ENCODE measurements around the gene ZNF442.
"Not testable (repeated sequence)": the region's sequence is repeated elsewhere in the genome, so short reads cannot be mapped to it uniquely, and the experiment has no call there.

Gene ZNF442

DNA sequence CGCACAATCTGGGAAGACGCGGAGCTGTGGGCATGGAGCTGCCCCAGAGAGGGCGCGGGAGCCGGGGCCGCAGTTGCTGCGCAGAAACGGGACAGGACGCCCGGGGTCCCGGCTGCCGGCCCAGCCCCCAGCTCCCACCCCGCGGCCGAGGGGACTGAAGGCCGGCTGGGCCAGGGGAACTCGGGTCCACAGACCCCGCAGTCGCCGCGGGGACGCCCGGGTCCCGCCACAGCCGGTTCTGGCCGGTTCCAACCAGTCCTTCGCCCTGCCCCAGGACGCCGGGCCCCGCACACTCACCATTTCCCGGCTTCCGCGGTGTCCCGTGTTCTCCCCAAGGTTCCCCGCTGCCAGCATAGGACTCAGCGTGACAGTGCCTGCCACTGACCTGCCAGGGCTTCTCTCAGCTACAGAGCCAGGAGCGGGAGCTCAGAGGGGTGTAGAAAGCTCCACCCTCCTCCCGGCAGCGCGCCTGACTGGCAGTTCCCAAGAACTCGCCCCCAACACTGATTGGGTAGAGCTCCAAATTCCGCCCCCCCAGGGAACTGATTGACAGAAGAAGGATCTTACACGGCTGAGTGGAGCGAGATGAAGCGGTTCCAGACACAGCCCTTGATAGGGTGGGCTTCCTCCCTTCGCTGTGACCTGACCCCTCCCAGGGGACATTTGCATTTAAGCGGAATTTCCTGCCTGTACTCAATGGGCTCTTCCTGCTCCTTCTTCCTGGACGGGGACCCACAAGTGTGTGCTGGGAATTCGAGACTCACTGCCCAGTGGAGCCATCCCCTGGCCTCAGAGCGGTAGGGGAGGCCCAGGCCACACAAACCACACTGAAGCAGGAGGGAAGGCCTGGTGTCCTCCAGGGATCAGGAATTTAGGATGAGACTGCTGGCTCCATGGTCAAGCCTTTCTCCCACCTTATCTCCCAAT, at the start of gene ZNF442:
ZNF442 (minus strand) TSS at position 448 of the 927 bp plus-strand sequence. CDS start 2,052 bp downstream, outside the sequence.
- peak; percentile 92 for DNase-seq

DNA sequence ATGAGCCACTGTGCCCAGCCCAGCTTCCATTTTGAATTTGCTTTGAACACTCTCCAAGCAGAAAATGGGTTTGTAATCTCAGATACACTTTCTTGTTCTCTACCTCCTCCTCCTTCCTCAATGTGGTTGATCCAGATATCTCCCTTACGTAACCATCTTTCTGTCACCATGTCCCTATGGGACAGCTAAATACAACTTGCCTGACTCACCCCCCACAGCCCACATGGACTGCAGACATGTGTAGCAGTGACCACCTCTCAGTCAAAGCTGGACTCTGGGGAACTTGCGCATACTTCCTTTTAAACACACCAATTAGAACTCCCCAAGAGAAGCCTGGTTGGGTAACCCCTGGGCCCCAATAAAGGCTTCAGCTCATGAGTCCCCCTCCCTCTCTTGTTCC, 46.4 kb upstream of the ZNF442 start:
- DNase-seq = no peak

DNA sequence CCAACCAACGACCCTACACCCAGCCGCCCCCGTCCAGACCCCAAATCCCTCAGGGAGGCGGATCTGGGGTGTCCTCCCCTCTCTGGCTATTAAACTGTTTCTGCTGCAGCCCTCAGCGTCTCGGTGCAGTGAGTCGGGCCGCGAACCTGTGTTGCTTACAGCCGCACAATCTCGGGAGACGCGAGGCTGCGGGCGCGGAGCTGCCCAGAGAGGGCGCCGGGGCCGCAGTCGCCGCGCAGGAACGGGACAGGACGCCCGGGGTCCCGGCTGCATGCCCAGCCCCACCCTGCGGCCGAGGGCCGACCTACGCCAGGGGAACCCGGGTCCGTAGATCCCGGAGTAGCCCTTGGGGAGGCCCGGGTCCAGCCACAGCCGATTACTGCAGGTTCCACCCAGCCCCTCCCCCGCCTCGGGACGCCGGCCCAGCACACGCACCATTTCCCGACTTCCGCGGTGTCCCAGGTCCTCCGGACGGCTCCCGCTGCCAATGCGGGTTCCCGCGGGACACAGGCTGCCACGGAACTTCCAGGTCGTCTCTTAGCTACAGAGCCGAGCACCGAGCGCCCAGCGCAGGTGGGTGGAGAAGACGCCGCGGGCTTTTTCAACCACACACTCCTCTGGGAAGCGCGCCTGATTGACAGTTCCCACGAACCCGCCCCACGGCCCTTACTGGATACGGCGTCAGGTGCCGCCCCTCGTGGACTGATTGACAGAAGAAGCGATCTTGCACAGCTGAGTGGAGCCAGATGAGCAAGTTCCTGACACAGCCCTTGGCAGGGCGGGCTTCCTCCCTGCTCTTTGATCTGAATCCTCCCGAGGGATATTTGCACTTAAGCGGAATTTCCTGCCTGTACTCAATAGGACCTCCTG, 35.4 kb upstream of the ZNF442 start, which contains the start of gene ZNF799:
ZNF799 (minus strand) TSS at position 639 of the 870 bp plus-strand sequence; CDS start at position 438, 201 bp downstream.
- peak; percentile 95 for DNase-seq

DNA sequence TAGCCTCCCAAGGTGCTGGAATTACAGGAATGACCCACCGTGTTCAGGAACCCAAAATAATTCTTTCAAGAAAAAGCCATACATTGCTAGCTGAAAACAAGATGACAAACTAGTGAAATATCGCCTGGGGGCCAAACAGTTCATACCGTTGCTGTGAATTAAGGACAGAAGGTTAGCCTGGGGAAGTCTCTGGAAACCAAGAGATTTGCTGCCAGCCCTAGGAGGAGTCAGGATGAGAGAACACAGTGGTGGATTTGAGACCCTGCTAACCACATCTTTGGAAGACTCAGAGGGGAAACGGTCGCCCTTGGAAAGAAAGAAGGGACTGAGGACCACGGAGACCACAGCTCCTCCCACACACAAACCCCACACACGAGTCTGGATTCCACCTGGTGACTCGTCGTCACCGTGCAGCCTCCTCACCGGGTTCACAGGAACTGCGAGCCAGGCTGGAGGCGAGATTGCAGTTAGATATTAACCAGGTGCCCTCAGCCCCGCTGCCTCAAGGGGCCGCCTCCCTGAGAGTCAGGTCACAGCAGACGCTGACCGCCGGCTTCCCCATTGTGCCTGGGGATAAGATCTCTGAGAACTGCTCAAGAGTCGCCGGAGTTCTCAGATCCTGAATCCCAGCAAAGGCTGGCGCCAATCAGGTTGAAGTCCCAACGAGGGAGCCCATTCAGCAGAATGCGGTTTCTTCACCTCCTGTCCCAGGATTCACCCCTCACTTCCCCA, 34.6 kb upstream of the ZNF442 start:
- not testable (repeated sequence) for DNase-seq

DNA sequence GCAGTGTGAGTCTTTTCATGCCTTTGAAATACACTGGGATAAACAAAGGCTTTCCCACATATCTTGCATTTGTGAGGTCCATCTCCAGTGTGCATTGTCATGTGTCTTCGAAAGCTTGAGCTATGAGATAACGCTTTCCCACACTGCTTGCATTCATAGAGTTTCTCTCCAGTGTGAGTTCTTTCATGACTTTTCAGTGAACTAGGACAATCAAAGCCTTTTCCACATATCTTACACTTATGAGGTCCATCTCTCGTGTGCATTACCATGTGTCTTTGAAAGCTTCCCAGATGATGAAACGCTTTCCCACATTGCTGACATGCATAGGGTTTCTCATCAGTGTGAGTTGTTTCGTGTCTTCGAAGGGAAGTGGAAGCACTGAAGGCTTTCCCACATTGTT, 25.7 kb upstream of the ZNF442 start:
- DNase-seq = not testable (repeated sequence)

DNA sequence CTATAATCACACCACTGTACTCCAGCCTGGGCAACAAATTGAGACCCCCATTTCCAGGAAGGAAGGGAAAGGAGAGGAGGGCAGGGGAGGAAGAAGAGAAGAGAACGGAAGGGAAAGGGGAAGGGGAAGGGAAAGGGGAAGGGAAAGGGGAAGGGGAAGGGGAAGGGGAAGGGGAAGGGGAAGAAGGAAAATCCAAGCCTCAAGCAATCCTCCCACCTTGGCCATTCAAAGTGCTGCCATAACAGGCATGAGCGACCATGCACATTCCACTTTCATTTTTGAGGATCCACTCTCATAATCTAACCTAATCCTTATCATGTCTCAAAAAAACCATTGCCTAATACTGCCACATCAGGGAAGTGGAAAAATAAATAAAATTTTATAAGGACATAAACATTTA, 20.9 kb upstream of the ZNF442 start:
- not testable (repeated sequence) for DNase-seq

DNA sequence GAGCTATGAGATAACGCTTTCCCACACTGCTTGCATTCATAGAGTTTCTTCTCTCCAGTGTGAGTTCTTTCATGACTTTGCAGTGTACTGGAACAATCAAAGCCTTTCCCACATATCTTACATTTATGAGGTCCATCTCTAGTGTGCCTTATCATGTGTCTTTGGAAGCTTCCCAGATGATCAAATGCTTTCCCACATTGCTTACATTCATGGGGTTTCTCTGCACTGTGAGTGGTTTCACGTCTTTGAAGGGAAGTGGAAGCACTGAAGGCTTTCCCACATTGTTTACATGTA, 14.9 kb upstream of the ZNF442 start:
- DNase-seq = no peak

DNA sequence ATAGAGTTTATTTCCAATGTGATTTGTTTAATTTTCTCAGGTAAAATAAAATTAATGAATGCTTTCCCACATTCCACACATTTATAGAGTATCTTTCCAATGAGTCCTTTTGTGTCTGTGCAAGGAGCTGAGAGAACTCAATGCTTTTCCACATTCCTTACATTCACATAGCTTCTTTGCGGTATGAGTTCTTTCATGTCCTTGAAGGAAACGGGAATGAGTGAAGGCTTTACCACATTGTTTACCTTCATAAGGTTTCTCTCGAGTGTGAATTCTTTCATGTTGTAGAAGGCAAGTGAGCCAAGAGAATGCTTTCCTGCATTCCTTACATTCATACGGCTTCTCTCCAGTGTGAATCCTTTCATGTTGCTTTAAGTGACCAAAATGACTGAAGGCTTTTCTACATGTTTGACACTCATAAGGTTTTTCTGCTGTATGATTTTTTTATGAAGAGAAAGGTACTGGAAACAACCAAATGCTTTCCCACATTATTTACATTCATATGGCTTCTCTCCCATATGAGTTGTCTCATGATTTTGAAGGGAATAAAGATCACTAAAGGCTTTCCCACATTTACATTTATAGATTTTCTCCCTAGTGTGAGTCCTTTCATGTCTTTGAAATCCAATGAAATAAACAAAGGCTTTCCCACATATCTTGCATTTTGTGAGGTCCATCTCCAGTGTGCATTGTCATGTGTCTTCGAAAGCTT, 14.4 kb upstream of the ZNF442 start:
- DNase-seq = no peak

DNA sequence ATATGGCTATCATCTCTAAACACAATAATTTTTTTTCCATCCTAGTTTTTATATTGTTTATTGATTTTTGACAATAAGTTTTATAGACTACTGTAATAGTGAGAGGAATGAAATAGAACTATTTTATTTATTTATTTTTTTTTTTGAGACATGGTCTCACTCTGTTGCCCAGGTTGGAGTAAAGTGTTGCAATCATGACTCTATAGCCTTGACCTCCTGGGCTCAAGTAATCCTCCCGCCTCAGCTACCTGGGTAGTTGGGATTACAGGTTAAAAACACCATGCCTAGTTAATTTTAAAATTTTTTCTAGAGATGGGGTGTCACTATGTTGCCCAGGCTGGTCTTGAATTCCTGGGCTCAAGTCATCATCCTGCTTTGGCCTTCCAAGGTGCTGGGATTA, 8.5 kb upstream of the ZNF442 start:
- DNase-seq = no peak

DNA sequence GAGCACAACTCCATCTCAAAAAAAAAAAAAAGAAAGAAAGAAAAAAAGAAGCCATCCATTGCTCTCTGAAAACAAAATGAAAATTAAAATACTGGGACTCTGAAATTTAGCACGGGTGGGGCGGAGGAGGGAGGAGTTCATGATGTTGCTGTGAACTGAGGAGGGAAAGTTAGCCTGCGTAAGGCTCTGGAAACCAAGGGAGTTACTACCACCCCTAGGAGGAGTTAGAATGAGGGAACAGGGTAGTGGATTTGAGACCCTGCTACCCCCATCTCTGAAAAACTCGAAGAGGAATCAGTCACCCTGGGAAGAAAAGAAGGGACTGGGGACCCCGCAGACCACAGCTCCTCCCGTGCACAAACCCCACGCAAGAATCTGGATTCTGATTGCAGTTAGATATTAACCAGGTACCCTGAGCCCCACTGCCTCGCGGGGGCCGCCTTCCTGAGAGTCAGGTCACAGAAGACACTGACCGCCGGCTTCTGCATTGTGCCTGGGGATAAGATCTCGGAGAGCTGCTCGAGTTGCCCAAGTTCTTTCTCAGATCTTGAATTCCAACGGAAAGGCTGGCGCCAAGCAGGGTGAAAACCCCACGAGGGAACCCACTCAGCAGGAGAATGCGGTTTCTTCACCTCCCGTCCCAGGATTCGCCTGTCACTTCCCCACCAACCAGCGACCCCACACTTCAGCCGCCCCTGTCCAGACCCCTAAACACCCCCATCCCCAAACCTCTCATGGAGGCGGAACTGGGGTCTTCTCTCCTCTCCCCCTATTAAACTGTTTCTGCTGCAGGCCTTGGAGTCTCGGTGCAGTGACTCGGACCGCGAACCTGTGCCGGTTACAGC, 870 bp downstream of the ZNF442 start:
- no peak for DNase-seq

DNA sequence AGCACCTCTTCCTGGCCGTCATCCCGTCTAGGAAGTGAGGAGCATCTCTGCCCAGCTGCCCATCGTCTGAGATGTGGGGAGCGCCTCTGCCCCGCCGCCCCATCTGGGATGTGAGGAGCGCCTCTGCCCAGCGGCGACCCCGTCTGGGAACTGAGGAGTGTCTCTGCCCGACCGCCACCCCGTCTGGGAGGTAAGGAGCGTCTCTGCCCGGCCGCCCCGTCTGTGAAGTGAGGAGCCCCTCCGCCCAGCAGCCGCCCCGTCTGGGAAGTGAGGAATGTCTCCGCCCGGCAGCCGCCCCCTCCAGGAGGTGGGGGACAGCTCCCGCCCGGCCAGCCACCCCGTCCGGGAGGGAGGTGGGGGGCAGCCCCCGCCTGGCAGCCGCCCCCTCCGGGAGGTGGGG, 3.2 kb downstream of the ZNF442 start:
- not testable (repeated sequence) for DNase-seq

DNA sequence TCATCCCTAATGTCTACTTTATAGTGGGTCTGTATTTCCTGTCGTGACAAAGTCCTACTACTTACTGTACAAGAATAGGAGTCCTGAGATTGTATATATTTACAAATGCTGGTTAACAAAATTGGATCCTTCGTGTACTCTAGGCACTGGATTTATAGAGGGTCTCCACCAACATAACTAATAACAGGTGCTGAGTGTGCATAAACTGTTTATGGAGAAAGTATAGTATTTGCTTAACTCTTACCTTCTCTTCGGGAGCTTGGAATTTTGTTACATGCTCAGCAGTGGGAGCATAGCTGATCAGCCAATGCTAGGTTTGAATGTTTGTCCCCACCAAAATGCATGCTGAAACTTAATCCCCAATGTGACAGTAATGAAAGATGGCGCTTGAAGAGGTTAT, 12.1 kb downstream of the ZNF442 start:
- DNase-seq = no peak

DNA sequence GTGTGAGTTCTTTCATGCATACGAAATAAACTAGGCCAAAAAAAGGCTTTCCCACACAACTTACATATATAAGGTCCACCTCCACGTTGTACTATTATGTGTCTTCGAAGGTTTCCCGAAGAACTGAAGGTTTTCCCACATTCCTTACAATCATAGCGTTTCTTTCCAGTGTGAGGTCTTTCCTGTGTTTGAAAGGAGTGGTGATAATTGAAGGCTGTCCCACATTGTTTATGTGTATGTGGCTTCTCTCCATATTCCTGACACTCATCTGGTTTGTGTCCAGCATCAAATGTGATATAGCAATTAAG, 14.6 kb downstream of the ZNF442 start:
- DNase-seq = no peak

DNA sequence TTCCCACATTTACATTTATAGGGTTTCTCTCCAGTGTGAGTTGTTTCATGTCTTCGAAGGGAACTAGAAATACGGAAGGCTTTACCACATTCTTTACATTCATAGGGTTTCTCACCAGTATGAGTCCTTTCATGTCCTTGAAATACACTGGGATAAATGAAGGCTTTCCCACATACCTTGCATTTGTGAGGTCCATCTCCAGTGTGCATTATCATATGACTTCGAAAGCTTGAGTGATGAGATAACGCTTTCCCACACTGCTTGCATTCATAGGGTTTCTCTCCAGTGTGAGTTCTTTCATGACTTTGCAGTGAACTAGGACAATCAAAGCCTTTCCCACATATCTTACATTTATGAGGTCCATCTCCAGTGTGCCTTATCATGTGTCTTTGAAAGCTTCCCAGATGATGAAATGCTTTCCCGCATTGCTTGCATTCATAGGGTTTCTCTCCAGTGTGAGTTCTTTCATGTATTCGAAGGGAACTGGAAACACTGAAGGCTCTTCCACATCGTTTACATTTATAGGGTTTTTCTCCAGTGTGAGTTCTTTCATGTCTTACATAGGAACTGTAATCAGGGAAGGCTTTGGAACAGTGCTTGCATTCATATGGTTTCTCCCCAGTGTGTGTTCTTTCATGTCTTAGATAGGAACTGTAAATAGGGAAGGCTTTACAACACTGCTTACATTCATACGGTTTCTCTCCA, 15.1 kb downstream of the ZNF442 start:
- no peak for DNase-seq

DNA sequence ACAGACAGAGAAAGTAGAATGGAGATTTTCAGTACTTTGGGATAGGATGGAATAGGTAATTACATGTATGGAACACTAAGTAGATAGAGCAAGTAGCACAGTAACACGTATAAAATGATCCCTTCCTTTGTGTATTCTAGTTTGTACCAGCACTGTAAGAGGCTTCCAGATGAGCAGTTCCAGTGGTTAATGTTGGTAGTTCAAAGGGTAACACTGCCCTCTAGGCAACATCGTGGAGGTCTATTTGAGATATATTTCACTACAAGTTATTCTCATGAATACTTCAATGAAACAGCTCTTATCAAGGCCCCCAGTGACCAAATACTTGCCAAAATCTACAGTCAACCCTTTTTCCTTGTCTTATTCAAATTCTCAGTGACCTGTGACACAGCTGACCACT, 18.6 kb downstream of the ZNF442 start:
- DNase-seq = no peak

DNA sequence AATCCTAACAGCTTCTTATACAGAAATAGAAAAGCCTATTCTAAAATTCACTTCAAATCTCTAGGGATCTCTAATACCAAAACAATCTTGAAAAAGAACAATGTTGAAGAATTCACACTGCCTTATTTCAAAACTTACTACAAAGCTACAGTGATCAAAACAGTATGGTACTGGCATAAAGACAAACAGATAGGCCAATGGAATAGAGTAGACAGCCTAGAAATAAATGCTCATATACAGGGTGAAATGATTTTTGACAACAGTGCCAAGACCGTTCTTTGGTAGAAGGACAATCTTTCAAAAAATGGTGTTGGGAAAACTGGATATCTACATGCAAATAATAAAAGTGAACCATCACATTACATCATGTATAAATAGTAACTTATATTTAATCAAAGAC, 20.3 kb downstream of the ZNF442 start:
- no peak for DNase-seq

DNA sequence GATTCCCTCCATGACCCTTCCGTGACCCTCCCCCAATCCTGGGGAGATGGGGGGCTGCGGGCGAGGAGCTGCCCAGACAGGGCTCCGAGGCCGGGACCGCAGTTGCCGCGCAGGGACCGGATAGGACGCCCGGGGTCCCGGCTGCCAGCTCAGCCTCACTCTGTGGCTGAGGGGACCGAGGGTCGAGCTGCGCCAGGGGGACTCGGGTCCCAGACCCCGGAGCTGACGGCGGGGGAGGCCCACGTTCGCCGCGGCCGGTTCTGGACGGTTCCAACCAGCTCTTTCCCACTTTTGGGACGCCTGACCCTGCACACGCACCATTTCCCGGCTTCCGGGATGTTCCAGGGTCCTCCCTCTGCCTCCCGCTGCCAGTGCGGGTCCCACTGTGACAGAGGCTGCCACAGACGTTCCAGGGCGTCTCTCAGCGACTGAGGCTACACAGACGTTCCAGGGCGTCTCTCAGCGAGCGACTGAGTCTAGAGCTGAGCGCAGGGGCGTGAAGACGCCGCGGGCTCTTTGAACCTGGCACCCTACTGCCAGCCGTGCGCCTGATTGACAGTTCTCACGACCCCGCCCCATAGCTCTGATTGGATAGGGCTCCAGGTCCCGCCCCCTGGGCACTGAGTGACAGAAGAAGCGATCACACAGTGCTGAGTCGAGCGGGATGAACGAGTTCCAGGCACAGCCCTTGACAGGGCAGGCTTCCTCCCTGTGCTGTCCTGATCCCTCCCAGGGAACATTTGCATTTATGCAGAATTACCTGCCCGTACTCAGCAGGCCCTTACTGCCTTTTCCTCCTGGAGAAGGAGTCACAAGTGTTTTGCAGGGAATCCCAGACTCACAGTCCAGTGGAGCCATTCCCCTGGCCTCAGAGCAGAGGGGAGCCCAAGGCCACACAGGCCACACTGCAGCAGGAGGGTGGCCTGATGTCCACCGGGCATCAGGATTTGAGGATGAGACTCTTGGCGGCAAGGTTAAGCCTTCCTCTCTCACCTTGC, 32.0 kb downstream of the ZNF442 start, which contains the start of gene ZNF563:
ZNF563 (minus strand) TSS at position 472 of the 998 bp plus-strand sequence; CDS start at position 321, 151 bp downstream.
- DNase-seq = peak; percentile 94

DNA sequence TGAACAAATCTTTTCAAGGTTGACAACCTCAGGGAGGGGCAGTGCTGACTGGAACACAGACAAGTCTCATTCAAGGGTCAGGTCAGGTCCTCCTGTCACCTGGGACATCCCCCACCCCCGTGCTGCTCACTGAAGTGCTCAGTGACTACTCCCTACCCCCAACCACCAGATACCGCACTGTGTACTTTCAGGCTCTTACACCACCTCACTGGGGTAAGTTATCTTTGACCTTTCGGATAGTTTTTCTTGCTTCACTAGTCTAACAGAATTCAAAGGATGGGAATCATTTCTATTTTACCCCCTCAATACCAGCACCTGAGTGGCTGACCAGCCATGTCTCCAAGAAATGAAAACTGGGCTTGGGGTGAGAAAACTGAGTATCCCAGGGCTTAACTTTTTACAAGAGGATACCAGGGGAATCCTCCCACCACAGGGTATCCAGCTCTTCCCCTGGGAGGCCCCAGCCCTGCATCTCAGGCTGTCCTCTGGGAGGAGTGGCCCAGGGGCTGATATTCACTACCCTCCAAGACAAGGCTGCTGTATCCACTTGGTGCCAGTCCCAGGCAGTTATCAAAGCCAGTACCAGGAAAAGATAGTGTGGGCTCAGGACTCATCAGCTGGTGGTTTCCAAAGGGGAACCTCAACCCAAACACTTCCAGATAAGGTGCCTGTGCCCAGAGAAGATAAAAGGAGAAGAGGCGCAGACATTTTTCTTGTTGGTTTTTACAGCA, 34.1 kb downstream of the ZNF442 start:
- DNase-seq = no peak

DNA sequence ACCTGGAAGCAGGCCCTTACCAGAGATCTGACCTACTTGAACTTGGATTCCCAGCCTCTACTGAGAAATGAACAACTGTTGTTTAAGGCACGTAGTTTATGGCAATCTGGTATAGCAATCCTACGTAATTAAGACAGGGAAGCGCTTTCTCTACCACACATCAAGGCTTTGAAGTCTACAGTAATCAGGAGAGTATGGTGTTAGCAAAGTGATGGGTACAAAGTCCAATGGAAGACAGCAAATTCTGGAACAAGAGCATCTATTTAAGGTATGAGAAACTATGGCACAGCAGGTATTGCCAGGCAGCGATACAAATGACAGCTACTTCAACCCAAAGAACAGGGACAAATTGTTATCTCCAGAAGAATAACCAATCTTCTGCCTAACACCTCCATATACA, 35.1 kb downstream of the ZNF442 start:
- no peak for DNase-seq
